Parathyroid adenoma (tissue), 2 donors: ENCODE data around the gene DOCK6.

ENCODE experiments used
- H2AFZ ChIP-seq: fragments of 300-600 bp; sonication (generic); one replicate; pipeline ENCODE4 v1.7.0; 2017; ENCODE audit warnings: antibody characterized with exemption, mild to moderate bottlenecking
- H3K27ac ChIP-seq: fragments of 300-600 bp; sonication (generic); one replicate; pipeline ENCODE4 v1.7.0; 2017
- H3K27me3 ChIP-seq: fragments of 300-600 bp; sonication (generic); one replicate; pipeline ENCODE4 v1.7.0; 2017; ENCODE audit warnings: low read length; ENCODE audit not compliant: control insufficient read depth, insufficient read depth
- H3K36me3 ChIP-seq: fragments of 300-600 bp; sonication (generic); one replicate; pipeline ENCODE4 v1.7.0; 2017; ENCODE audit warnings: low read length; ENCODE audit not compliant: control insufficient read depth, insufficient read depth
- H3K4me1 ChIP-seq: fragments of 300-600 bp; sonication (generic); one replicate; pipeline ENCODE4 v1.7.0; 2017; ENCODE audit warnings: control low read depth
- H3K4me2 ChIP-seq: fragments of 300-600 bp; sonication (generic); one replicate; pipeline ENCODE4 v1.7.0; 2017; ENCODE audit warnings: low read length
- H3K4me3 ChIP-seq: fragments of 300-600 bp; sonication (generic); one replicate; pipeline ENCODE4 v1.7.0; 2017; ENCODE audit warnings: low read depth, low read length
- H3K79me2 ChIP-seq: fragments of 300-600 bp; sonication (generic); one replicate; pipeline ENCODE4 v1.7.0; 2017; ENCODE audit warnings: control low read depth
- H3K9ac ChIP-seq: fragments of 300-600 bp; sonication (generic); one replicate; pipeline ENCODE4 v1.7.0; 2017; ENCODE audit warnings: mild to moderate bottlenecking
- H3K9me3 ChIP-seq: fragments of 300-600 bp; sonication (generic); one replicate; pipeline ENCODE4 v1.7.0; 2017; ENCODE audit warnings: low read length; ENCODE audit not compliant: control insufficient read depth
- TF ChIP-seq, protein P1 (sequence below): fragments of 300-600 bp; sonication (generic); IDR thresholded peaks from one replicate; pipeline ENCODE4 v1.7.0; 2017; ENCODE audit warnings: antibody characterized with exemption, mild to moderate bottlenecking
- donor health status: primary hyperparathyroidism.

Gene DOCK6

DNA sequence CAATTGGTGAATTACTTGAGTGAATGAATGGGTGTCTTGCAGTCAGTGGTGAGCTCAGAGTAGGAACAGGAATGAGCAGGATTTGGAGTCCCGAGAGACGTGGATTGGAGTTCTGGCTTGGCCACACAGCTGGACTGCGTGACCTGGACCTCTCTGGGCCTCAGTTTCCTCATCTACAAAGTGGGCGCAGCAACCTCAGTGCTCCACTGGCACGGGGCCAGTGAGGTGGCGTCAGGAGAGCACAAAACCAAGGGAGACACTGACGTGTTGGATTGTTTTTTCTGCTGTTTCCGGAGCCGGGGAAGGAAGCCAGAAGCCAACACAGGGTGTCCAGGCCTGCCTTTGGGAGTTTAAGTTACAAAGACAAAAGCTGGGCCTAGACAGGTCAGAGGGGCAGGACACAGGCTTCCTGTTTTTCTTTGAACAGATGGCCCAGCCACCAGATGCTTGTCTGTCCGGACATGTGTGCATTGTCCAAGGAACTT is 6.5 kb upstream of the DOCK6 start:
- H2AFZ ChIP-seq = peak overlapping the region; percentile 42
- TF ChIP-seq, protein P1, sequence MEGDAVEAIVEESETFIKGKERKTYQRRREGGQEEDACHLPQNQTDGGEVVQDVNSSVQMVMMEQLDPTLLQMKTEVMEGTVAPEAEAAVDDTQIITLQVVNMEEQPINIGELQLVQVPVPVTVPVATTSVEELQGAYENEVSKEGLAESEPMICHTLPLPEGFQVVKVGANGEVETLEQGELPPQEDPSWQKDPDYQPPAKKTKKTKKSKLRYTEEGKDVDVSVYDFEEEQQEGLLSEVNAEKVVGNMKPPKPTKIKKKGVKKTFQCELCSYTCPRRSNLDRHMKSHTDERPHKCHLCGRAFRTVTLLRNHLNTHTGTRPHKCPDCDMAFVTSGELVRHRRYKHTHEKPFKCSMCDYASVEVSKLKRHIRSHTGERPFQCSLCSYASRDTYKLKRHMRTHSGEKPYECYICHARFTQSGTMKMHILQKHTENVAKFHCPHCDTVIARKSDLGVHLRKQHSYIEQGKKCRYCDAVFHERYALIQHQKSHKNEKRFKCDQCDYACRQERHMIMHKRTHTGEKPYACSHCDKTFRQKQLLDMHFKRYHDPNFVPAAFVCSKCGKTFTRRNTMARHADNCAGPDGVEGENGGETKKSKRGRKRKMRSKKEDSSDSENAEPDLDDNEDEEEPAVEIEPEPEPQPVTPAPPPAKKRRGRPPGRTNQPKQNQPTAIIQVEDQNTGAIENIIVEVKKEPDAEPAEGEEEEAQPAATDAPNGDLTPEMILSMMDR = no peak
- H3K4me2 ChIP-seq = no peak overlapping the region
- H3K9ac ChIP-seq = no peak overlapping the region
- H3K27me3 ChIP-seq = no peaks in the 10 kb centered on the region
- no peak overlapping the region for H3K4me3 ChIP-seq
- no peaks in the 10 kb centered on the region for H3K36me3 ChIP-seq
- no peaks in the 10 kb centered on the region for H3K9me3 ChIP-seq
- no peaks in the 10 kb centered on the region for H3K4me1 ChIP-seq
- H3K79me2 ChIP-seq = no peaks in the 10 kb centered on the region
- H3K27ac ChIP-seq = peak overlapping the region; percentile 47

GRCh38 chr19:11267316-11268085 is 5.2 kb upstream of the DOCK6 start:
- H3K4me2 ChIP-seq = no peak overlapping the region
- H3K4me3 ChIP-seq = no peak overlapping the region
- H3K9ac ChIP-seq = no peak overlapping the region
- no peak overlapping the region for H2AFZ ChIP-seq
- TF ChIP-seq, protein P1 = no peak
- H3K27ac ChIP-seq = no peak overlapping the region
- H3K9me3 ChIP-seq = no peaks in the 10 kb centered on the region
- no peaks in the 10 kb centered on the region for H3K36me3 ChIP-seq
- H3K79me2 ChIP-seq = no peaks in the 10 kb centered on the region
- H3K27me3 ChIP-seq = no peaks in the 10 kb centered on the region
- no peaks in the 10 kb centered on the region for H3K4me1 ChIP-seq

DNA sequence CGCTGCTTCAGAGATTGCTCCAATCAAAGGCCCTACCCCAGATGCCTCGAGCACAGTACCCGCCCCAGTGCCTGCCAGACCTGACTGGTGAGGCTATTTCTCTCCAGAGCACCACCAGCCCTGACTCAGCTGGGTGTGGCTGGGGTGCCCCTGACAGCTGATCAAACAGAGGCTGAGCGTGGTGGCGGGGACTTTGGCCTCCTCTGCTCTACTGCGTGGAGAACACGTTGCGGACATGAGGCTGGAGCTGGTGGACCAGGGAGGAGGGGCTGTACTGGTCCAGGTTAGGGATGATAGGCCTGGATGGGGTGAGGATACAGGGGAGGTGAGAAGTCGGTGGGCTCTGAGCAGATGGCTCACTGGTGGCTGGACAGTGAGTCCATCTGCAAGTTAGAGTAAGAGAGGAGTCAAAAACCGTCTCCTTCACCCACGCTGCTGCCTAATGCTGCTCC is 3.5 kb upstream of the DOCK6 start:
- Histone ChIP-seq H3K36me3 (no peaks in the 10 kb centered on the region), H3K9me3 (no peaks in the 10 kb centered on the region), H3K4me2 (no peak overlapping the region), H3K4me3 (no peak overlapping the region), H3K27me3 (no peaks in the 10 kb centered on the region), H3K27ac (no peak overlapping the region), H3K9ac (no peak overlapping the region), H2AFZ (no peak overlapping the region), H3K4me1 (no peaks in the 10 kb centered on the region), H3K79me2 (no peaks in the 10 kb centered on the region)
- TF ChIP-seq, protein P1 = no peak

DNA sequence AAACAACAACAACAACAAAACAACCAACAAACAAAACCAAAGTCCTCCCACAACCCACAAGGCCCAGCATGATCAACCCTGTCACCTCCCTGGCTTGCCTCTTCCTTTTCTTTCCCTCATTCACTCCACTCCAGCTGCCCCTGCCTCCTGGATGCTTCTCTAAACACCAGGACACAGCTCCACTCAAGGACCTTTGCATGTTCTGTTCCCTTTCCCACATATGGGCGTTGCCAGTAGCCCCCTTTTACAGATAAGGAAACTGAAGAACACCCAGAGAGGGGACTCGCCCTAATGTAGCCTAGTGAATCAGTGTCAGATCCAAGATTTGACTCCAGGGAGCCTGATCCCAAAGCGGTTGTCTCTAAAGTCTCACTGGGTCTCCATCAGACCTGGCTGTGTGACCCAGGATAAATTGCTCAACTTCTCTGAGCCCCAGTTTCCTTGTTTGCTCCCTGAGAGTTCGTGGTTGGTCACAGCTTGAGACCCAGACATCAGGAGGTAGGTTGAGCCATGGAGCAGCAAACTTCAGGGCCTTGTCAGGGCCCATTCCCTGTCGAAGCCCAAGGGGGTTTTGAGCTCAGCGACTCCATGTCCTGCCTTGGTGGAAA is 3.0 kb upstream of the DOCK6 start:
- Histone ChIP-seq H3K27me3 (no peaks in the 10 kb centered on the region), H3K4me3 (no peak overlapping the region), H3K4me2 (no peak overlapping the region), H2AFZ (no peak overlapping the region), H3K79me2 (no peaks in the 10 kb centered on the region), H3K27ac (no peak overlapping the region), H3K9ac (no peak overlapping the region), H3K4me1 (no peaks in the 10 kb centered on the region), H3K36me3 (no peaks in the 10 kb centered on the region), H3K9me3 (no peaks in the 10 kb centered on the region)
- TF ChIP-seq, protein P1 = no peak
